Fibroblast of peridontal ligament (primary cell): ENCODE measurements around the gene ATP5IF1.

Source experiments
- DNase-seq: peaks from one replicate; pipeline ENCODE4 v3.0.0-alpha.2; 2010; ENCODE audit errors: extremely low read depth

The ATP5IF1 gene

GRCh38 chr1:28236656-28237322 lies 865 bp downstream of the ATP5IF1 start:
- DNase-seq, result no peak

GRCh38 chr1:28239004-28239403 lies 3.1 kb downstream of the ATP5IF1 start:
- no peak for DNase-seq

- DNase-seq, result no peak
Observed at GRCh38 chr1:28240024-28240423, 4.1 kb downstream of the ATP5IF1 start.

GRCh38 chr1:28241638-28242241 lies 5.8 kb downstream of the ATP5IF1 start:
- no peak for DNase-seq

GRCh38 chr1:28243685-28244311 lies 7.9 kb downstream of the ATP5IF1 start:
- no peak for DNase-seq

GRCh38 chr1:28244549-28245251 lies 8.8 kb downstream of the ATP5IF1 start:
- DNase-seq, result no peak

GRCh38 chr1:28246427-28246832 lies 10.5 kb downstream of the ATP5IF1 start:
- no peak for DNase-seq

GRCh38 chr1:28247612-28248272 lies 11.8 kb downstream of the ATP5IF1 start:
- no peak for DNase-seq

GRCh38 chr1:28248273-28249012 lies 12.5 kb downstream of the ATP5IF1 start:
- DNase-seq, result peak; percentile 92

- DNase-seq, result peak; percentile 82
Observed at GRCh38 chr1:28249013-28249865, 13.3 kb downstream of the ATP5IF1 start.

GRCh38 chr1:28249866-28250295 lies 14.0 kb downstream of the ATP5IF1 start:
- DNase-seq, result no peak

- DNase-seq, result no peak
Observed at GRCh38 chr1:28256197-28256827, 20.4 kb downstream of the ATP5IF1 start.

GRCh38 chr1:28257736-28258135 lies 21.8 kb downstream of the ATP5IF1 start:
- no peak for DNase-seq

- DNase-seq, result no peak
Observed at GRCh38 chr1:28258628-28259251, 22.8 kb downstream of the ATP5IF1 start.

GRCh38 chr1:28259252-28259933 lies 23.5 kb downstream of the ATP5IF1 start, which contains the start of gene SESN2:
Gene SESN2 (plus strand): TSS chr1:28259518. CDS start chr1:28259848, 330 bp downstream.
- peak; percentile 99 for DNase-seq

- DNase-seq, result peak; percentile 86
Observed at GRCh38 chr1:28259934-28260802, 24.2 kb downstream of the ATP5IF1 start.

GRCh38 chr1:28260803-28261174 lies 24.9 kb downstream of the ATP5IF1 start:
- DNase-seq, result peak; percentile 15

- DNase-seq, result no peak
Observed at GRCh38 chr1:28264897-28265296, 29.0 kb downstream of the ATP5IF1 start.
